Fibroblast of skin of left biceps (primary cell): Measurements from ENCODE around the gene TMEM81.

ENCODE experiments used
- DNase-seq, 2 experiments: peaks; one replicate each; pipeline ENCODE4 v3.0.0-alpha.2; 2013; ENCODE audit warnings: low read depth in 2 of 2

TMEM81 gene, protein sequence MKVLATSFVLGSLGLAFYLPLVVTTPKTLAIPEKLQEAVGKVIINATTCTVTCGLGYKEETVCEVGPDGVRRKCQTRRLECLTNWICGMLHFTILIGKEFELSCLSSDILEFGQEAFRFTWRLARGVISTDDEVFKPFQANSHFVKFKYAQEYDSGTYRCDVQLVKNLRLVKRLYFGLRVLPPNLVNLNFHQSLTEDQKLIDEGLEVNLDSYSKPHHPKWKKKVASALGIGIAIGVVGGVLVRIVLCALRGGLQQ

DNA sequence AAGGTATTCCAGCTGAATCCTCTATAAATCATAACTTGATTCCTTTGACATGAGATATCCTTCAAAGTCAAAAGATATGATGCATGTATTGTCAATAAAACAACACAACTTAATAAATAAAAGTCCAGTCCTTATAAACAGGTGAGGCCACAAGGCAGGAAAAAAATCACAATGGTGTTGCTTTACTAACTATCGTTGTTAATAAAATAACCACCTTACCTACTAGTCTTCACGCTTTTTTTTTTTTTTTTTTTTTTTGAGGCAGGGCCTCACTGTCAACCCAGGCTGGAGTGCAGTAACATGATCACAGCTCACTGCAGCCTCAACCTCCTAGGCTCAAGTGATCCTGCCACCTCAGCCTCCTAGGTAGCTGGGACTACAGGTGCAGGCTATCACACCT lies at the start of gene TMEM81:
Gene TMEM81 (minus strand): TSS at position 101 of the 400 bp plus-strand sequence. CDS start 140 bp downstream, outside the sequence.
- DNase-seq = no peak

DNA sequence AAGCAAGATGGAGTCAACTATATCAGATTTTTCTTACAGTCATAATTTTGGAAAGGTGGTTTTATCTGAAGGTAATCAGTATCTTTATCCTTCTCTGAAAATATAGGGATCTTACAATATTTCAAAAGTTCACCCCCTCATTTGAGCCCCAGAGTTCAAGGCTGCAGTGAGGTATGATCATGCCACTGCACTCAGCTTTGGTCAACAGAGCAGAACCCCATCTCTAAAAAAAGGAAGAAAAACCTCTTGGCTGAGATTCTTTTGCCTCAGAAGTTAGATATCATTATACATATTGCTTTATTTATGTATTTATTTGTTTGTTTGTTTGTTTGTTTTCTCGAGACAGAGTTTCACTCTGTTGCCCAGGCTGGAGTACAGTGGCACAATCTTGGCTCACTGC lies 49.0 kb upstream of the TMEM81 start:
- DNase-seq = no peak

DNA sequence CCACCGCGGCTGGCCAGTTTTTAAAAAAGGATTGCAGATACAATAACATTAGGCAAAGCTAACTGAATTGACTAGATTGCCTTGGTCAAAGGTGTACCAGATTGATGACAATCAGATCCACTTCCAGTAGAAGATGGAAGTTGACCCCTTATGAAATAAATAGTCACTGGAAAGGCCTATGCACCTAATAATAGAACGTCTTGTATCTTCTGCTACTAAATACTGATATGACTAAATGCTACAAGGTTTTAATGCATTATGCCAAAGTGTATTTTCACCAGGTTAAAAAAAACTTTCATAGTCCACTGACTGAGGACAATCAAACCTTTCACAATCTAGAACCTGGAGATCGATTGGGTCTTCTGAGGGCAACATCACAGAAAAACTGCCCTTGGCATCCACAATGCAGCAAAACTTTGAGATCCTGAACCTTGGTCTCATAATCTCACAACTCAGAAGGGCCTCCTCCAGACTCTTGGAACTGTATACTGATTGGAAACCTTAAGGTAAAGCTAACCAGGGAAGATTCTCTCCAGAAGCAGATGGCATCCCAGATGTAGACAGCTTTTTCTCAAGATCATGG lies 45.3 kb upstream of the TMEM81 start:
- DNase-seq = no peak

DNA sequence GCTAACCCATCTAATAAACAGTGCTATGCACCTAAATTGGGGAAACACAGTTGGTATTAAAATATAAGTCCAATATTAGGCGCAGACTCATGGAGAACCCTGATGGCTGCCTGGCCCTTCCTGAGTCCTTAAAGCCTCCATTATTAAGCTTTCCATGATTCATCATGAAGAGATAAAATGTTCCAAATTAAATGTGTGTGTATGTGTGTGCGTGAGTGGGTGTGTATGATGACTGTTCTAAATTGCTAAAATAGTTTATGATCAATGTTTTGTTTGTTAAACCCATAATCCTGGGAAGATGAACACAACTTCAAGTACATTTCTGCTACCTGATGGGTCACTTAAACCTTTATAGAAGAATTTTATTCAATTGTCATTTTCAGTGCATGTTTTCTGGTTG lies 43.8 kb upstream of the TMEM81 start:
- DNase-seq = no peak

DNA sequence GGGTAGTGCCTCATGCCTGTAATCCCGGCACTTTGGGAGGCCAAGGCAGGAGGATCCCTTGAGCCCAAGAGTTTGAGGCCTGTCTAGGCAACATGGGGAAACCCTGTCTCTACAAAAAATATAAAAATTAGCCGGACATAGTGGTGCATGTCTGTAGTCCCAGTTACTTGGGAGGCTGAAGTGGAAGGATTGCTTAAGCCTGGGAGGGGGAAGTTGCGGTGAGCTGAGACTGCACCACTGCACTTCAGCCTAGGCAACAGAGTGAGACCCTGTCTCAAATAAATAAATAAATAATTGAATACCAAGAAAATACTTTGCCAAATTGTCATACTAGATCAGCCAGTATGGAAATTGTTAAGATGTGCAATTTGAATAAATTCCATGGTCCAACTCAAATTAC lies 43.4 kb upstream of the TMEM81 start:
- DNase-seq = no peak

DNA sequence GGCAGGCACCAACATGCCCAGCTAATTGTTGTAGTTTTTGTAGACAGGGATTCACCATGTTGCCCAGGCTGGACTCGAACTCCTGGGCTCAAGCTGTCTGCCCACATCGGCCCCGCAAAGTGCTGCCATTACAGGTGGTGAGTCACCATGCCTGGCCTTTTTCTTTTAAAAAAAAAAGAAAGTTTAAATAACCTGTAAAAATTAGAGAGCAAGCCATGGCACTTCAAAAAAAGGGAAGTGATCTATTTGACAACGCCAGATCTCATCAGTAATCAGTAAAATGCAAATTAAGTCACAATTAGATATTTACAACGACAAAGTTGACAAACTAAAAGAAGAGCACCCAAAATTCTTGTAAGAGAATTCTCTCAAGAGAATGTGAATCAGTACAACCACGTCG lies 40.5 kb upstream of the TMEM81 start:
- no peak for DNase-seq

DNA sequence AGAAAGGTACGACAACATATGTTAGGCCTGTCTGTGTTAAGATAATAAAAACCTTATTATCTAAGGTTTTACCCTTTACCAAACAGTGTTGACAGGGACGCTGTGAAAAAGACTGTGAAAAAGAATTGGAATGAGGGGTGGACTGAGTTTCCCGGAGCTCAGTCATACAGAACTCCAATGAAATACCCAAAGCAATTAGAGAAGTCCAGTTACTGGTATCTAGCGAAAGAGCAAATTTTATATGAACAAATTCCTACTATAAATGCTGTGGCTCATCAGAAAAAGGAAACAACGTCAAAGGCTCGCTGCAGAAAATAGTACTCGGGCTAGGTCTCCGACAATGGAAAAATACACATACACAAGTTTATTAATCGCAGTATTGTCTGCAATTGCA lies 38.2 kb upstream of the TMEM81 start:
- no peak for DNase-seq

DNA sequence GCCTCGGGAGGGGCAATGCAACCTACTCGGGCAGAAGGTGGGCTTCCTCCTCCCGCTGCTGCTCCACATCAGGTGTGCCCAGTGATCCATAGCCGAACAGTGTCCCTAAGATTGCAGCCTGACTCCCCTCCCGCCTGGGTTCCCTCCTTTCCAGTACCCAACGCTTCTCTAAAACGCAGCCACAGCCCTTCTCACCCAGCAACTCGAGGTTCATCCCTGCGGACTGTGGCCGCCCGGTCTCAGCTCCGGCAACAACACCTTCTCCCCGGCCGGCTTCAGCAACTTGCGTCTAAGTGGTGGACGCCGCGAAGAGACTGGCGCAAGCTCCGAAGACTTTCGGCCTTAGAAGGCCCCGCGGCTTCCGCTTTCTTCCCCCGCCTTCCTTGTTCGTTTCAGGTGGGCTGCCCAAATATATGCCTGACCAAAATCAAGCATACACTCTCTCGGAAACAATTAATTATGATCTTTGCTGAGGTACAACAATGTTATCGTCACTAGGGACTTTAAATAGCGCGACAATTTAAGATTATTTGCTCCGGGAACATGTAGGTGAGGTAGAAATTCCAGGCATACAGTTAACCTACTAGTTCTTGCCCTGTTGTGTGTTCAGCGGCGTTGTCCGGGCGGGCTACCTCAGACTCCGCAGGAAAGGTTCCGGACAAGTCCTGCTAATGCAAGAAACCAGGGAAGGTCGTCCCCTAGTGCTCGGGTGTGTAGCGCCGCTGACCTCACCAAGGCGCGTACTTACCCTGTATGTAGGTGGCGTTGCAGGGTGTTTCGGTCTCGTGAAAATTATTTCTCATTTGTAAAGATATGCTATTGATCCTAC lies 37.6 kb upstream of the TMEM81 start, which contains the start of gene RBBP5:
Gene RBBP5 (minus strand): TSS at position 319 of the 829 bp plus-strand sequence. CDS start 105 bp downstream, at position 214.
- DNase-seq = peak; percentile 94 to 95

DNA sequence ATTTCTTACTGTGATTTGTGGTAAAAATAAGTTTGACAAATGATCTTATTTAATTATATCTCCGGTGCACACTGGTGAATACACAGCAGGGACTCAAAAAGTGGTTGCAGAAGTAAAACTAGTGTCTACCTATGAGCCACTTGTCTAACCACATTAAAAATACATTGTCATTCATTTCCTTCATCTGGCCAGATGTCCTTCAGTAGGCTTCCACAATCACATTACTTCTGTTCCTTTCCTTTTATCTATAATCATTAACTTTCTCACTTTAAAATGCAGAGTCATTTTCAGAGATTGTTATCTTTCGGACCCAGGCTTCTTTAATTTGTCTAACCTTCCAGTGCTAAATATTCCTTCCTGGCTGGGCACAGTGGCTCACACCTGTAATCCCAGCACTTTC lies 34.5 kb upstream of the TMEM81 start:
- DNase-seq = no peak

DNA sequence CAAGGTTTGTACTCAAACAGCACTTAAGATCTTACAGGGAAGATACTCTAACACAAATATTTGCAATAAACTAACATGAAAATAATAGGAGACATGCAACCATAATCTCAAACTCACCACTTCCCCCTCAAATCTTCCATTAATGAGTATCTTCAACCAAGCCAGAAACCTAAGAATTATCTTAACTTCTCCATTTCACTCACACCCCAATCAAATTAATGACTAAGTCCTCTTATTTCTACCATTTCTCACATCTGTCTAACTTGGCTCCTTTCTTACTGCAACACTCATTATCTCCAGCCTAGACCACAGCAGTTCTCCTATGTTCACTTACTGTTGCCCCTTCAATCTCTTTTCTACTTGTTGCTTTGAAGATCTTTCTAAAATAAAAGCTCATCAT lies 27.1 kb upstream of the TMEM81 start:
- DNase-seq = no peak

DNA sequence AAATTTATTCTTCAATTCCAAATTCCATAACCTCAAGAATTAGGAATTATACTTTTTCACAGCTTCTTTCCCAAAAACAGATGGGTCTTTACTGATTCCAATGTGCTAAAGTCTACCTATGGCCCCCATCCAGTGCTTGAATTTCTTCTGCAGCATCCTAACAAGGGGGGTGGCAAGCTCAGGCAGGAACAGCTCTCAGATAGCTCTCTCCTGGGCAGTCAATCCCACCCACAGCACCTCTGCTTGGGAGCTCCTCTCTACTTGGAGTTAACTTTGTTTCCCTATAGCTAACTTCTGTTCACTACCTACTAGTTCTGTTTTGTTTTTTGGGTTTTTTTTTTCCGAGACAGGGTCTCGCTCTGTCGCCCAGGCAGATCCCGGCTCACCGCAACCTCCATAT lies 25.5 kb upstream of the TMEM81 start:
- no peak for DNase-seq

DNA sequence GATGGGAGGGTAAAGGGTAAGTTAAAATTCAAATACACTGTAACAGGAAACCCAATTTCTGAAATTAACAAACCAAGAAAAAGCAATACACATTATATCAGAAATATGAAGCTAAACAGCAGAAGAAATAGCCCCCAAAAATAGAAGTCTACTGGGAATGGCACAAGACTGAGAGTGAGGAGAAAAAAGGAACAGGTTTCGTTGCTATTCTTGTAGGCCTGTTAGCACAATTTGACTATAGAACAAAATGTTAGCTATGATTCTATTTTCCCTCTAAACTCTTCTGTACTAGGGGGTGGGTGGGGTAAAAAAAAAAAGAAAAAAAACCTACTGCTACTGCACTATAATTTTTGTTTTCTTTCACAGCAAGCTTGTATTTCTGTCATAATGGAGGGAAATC lies 25.0 kb upstream of the TMEM81 start:
- DNase-seq = no peak

DNA sequence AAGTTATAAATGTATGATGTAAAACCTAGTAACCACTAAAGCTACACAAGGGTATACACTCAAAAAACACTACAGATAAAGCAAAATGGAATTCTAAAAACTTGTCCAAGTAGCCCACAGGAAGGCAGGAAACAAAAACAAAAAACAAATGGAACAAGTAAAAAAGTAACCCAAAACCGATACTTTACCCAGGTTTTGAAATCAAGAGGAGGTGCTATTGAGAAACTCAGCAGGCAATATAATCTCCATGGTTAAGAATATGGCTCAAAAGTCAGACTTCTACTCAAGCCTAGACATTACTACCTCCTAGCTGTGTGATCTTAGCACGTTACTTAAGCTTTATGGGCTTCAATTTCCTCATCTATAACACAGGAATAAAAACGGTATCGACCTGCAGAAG lies 24.2 kb upstream of the TMEM81 start:
- DNase-seq = no peak

DNA sequence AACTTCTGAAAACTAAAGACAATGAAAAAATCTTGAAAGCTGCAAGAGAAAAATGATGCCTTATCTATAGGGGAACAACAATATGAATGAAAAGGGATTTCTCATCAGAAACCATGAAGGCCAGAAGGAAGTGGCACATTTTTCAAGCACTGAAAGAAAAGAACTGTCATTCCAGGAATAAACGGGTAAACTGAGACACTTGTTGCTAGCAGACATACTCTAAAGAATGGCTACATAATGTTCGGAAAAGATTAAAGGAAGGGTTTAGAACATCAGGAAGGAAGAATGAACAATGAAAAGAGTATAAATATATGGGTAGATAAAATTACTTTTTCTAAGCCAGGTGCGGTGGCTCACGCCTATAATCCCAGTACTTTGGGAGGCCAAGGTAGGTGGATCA lies 23.1 kb upstream of the TMEM81 start:
- no peak for DNase-seq

DNA sequence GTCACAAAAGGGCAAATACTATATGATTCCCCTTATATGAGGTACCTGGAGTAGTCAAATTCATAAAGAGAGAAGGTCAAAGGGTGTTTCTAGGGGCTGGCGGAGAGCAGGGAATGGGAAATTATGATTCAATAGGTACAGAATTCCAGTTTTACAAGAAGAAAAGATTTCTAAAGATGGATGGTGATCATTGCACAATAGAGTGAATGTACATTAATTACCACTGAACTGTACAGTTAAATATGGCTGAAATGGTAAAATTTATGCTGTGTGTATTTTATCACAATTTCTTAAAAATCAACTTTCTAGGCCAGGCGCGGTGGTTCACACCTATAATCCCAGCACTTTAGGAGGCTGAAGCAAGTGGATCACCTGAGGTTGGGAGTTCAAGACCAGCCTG lies 18.1 kb upstream of the TMEM81 start:
- DNase-seq = no peak

DNA sequence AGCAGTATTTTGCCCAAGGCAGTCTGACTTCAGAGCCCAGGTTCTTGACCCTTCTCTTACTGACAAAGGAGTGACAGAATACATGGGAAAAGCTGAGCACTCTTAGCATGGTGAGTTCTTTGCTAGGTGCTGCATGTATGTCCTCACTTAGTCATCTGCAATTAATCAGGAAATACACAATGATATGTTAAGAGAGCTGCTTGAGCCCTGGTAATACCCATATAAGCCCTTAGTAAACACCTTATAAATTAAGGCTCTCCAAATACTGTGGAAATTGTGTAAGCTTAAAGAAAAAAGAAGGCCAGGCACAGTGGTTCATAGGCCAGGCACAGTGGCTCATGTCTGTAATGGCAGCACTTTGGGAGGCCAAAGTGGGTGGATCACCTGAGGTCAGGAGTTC lies 14.0 kb upstream of the TMEM81 start:
- no peak for DNase-seq

DNA sequence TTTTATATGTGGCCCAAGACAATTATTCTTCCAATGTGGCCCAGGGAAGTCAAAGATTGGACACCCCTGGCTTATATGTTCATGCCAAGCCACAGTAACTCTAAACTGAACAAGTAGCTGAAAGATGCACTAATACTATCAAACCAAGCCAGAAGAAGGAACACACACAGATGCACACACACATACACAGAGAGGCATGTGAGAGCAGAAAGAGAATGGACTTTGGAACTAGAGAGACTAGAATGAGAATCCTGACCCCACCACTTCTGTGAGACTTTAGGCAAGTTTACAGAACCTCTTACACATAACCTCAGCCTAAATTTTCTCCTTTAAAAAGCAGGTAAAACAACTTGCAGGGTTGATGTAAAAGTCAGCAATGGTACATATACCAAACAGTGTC lies 11.2 kb upstream of the TMEM81 start:
- DNase-seq = no peak

DNA sequence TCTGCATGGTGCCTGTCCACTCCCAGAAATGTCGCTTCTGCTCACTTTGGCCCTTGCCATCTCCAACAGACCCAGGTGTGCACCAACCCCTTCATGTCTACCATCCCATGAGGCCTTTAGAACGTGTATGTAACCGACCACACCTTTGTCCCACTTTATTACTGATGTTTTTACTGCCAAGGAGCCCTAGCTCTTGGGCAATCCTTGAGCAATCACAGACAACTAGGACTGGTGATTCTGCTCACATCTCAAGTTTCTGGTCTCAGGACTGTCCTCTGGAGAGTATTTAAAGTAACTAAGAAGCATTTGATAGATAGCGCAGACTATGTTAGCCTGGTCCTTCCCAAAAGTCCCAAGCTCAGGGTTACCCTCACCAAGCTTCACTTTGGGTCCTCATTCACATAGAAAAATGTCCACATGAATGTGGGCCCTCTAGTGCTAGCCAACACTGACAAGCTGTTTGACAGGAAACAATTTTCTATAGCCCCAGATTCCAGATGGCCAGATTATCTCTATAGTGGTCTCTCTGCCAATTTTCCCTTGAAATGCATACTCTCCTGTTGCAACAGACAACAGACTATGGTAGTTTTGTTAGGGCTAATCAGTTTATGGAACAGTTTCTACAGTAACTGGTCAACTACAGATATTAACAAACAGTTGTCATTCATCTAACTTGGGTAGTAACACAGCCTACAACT lies 6.9 kb upstream of the TMEM81 start:
- DNase-seq = no peak

DNA sequence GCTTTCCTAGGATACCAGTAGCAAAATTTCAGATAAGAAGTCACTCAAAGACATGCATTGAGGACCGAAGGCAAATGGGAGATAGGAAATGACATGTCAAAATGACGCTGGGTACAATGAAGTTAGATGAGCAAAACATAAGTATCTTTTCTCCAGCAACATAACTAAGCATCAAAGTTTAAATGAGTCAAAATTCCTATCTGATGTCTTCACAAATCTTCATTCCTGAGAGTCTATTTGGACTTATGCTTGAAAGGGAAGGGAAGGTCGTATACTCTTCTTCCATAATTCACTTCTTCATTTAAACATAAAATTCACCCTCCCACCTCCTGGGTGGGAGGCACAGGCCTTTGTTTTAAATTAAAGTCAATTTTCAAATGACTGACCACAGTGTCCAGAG lies 4.1 kb upstream of the TMEM81 start:
- no peak for DNase-seq

DNA sequence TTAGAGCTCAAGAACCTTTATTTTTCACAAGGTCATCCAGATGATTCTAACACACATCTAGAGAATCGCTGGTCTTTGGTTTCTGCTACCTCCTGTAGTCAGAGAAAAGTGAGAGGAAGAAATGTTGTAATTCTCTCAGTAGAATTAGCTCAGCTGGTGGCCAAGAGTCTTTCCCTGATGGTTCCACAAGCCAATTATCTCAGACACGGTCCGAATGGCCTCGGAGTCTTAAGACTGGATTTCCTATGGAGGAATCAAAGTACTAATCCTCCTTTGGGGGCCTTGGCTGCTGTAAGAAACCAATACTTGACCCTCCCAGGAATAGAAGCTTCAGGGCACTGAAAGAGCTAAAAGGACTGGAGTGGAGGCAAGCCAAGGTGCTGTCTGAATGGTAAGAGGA lies 1.8 kb downstream of the TMEM81 start:
- DNase-seq = no peak

DNA sequence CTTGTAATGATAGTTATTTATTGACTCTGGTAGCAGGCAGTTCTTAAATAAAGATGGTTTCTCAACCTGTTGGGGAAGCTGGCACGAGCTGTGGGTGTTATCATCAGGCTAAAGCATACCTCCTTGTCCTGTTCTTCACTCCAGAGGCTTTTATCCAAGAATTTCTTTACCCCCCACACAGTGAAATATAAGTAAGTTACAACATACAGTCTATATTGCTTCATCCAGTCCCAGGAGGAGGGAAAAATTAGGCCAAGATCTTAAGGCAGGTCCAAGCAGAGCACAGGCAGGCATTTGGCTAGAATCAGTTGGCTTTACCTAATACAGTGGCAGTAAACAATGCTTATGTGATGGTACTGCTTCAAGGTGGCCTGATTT lies 6.3 kb downstream of the TMEM81 start:
- DNase-seq = peak; percentile 11 to 19

DNA sequence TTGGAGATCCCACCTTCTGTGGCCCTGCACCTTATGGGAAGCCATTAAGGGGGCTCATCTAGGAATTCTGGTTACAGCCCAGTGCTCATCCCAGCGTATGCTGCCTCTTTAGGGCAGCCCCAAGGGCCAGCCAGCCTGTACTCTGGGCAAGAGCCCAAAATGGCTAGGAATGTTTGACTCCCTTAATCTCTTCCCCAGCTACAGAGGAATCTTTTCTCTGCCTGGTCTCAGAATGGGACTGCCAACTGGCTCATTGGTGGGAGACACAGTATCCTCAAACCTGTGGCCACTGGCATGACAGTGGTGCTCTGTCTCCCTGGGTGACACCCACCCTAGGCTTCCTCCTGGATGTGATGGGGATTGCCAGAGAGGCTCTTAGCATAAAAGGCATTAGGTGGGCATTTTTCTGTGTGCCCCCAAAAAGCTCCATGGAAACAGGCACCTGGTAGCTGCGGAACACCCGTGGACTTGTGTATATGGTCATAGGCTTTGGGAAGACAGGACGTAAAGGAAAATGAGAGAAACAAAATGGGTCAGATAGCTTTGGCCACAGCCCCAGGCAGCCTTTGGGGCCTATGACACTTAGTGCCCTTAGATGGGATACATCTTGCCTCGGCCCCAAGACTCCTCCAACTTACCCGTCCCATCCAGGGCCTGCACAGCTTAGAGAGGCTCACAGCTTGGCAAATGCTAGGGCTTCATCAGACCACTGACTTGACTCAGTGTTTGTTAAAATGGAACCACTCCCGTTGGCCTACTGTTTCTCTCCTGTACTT lies 6.9 kb downstream of the TMEM81 start:
- DNase-seq = no peak
